HG02973 (cell line): ENCODE results near the gene GRAMD1A.
"Not testable (repeated sequence)": the region's sequence is repeated elsewhere in the genome, so short reads cannot be mapped to it uniquely, and the experiment has no call there.

Source experiments
- ATAC-seq: cut with Tn5 transposase; IDR thresholded peaks from one replicate; pipeline ENCODE4 v1.9.1; 2021; ENCODE audit warnings: moderate library complexity; ENCODE audit not compliant: unreplicated experiment

Gene GRAMD1A

GRCh38 chr19:34999498-35000337 is at the start of gene GRAMD1A:
Gene GRAMD1A (plus strand): TSS chr19:35000323. CDS start chr19:35000479, 156 bp downstream.
- ATAC-seq, result peak; percentile 53

- no peak for ATAC-seq
Observed at GRCh38 chr19:34953092-34953491, 47.0 kb upstream of the GRAMD1A start.

GRCh38 chr19:34957830-34958751 is 42.0 kb upstream of the GRAMD1A start:
- ATAC-seq, result no peak

GRCh38 chr19:34959021-34959420 is 41.1 kb upstream of the GRAMD1A start:
- ATAC-seq, result no peak

- ATAC-seq, result no peak
Observed at GRCh38 chr19:34960103-34960805, 39.9 kb upstream of the GRAMD1A start.

- no peak for ATAC-seq
Observed at GRCh38 chr19:34960940-34961679, 39.0 kb upstream of the GRAMD1A start.

- ATAC-seq, result no peak
Observed at GRCh38 chr19:34961775-34962686, 38.1 kb upstream of the GRAMD1A start.

- no peak for ATAC-seq
Observed at GRCh38 chr19:34962687-34963572, 37.2 kb upstream of the GRAMD1A start.

GRCh38 chr19:34963573-34964406 is 36.3 kb upstream of the GRAMD1A start, which contains the start of gene ZNF792:
Gene ZNF792 (minus strand): TSS chr19:34964229. CDS start chr19:34963662, 567 bp downstream.
- no peak for ATAC-seq

- no peak for ATAC-seq
Observed at GRCh38 chr19:34964598-34964997, 35.5 kb upstream of the GRAMD1A start.

GRCh38 chr19:34965505-34965904 is 34.6 kb upstream of the GRAMD1A start:
- ATAC-seq, result not testable (repeated sequence)

- ATAC-seq, result no peak
Observed at GRCh38 chr19:34967551-34967950, 32.6 kb upstream of the GRAMD1A start.

GRCh38 chr19:34969721-34970120 is 30.4 kb upstream of the GRAMD1A start:
- ATAC-seq, result no peak

- ATAC-seq, result not testable (repeated sequence)
Observed at GRCh38 chr19:34970185-34970780, 29.8 kb upstream of the GRAMD1A start.

GRCh38 chr19:34972163-34972705 is 27.9 kb upstream of the GRAMD1A start:
- ATAC-seq, result no peak

GRCh38 chr19:34974646-34975045 is 25.5 kb upstream of the GRAMD1A start:
- no peak for ATAC-seq

- no peak for ATAC-seq
Observed at GRCh38 chr19:34975056-34975455, 25.1 kb upstream of the GRAMD1A start.
